Testis (tissue), 3 donors: ENCODE data around the gene SLC10A6. TPM values are rescaled to one million over a fixed set of nuclear protein-coding genes. Genes with fewer than 3 reads are reported as not detected.

ENCODE experiments used
- DNase-seq: peaks from one replicate; pipeline ENCODE4 v3.0.0-alpha.2; 2019
- H3K27ac ChIP-seq, 2 donors: fragments of 200-600 bp; sonication (generic); one replicate each; pipeline ENCODE4 v1.5.1; 2019
- H3K27me3 ChIP-seq: fragments of 200-600 bp; sonication (generic); one replicate; pipeline ENCODE4 v1.5.1; 2019
- H3K36me3 ChIP-seq: fragments of 200-600 bp; sonication (generic); one replicate; pipeline ENCODE4 v1.5.1; 2017; ENCODE audit warnings: low read depth; ENCODE audit errors: missing control alignments
- H3K4me1 ChIP-seq: fragments of 200-600 bp; sonication (generic); one replicate; pipeline ENCODE4 v1.5.1; 2019
- H3K4me3 ChIP-seq, 2 donors: fragments of 200-600 bp; sonication (generic); one replicate each; pipeline ENCODE4 v1.5.1; 2017 to 2019
- H3K9me3 ChIP-seq: fragments of 200-600 bp; sonication (generic); one replicate; pipeline ENCODE4 v1.5.1; 2017
- CTCF ChIP-seq, 3 experiments: fragments of 450-650 bp in 2 of 3; fragments of 200-600 bp in 1 of 3; sonication (generic) in 1 of 3; IDR thresholded peaks; one replicate each; pipeline ENCODE4 v1.5.1; 2016 to 2019; ENCODE audit warnings: antibody characterized with exemption in 3 of 3, mild to moderate bottlenecking in 2 of 3, moderate library complexity in 1 of 3
- POLR2A ChIP-seq: fragments of 450-650 bp; IDR thresholded peaks from one replicate; pipeline ENCODE4 v1.6.1; 2017; ENCODE audit warnings: antibody characterized with exemption, mild to moderate bottlenecking, moderate library complexity
- WGBS, 2 donors: methylation state at CpG; one replicate each; pipeline ENCODE4 v1.1.5; 2018; 5-methylcytosine and 5-hydroxymethylcytosine counted together
- intact Hi-C: fragments of 100-400 bp; cut with DNase I; formaldehyde crosslinking; loops from one replicate; pipeline ENCODE4 v1.15.1; 2023; ENCODE audit warnings: low total_unique reads
- polyA plus RNA-seq: library from polyadenylated mRNA; stranded (reverse); fragments of 350-450 nt; fragmentation: Illumina TruSeq; extraction: RNeasy Lipid Tissue Mini Kit (QIAGEN cat#74804); gene quantifications from one replicate; pipeline ENCODE4 v1.2.3, GENCODE V29; 2014; ENCODE audit warnings: low read depth, low replicate concordance; ENCODE audit not compliant: insufficient read depth
- total RNA-seq, 2 donors: library from RNA; depleted of rRNA; stranded (reverse); fragments of >200 nt; gene quantifications; one replicate each; pipeline ENCODE4 v1.2.3, GENCODE V29; 2016

The SLC10A6 gene
- total and polyA plus RNA-seq, 3 donors from 2014 or later: 1.5 to 6.9 (median 3.0) TPM

GRCh38 chr4:86870442-86871069 lies 21.4 kb upstream of the SLC10A6 start:
- 83 to 93% methylated on average over 9 of the region's 9 CpGs for WGBS, 2 donors
- DNase-seq: no peak
- no peak for TF ChIP-seq CTCF (IDR thresholded peaks at IDR 0.05)
- no peak for TF ChIP-seq POLR2A
- Histone ChIP-seq H3K4me3 (no peak overlapping the region), H3K27me3 (no peaks in the 10 kb centered on the region), H3K27ac (no peak overlapping the region), H3K36me3 (no peaks in the 10 kb centered on the region), H3K9me3 (no peaks in the 10 kb centered on the region), H3K4me1 (no peaks in the 10 kb centered on the region)
- intact Hi-C loops: no loop called here

- Histone ChIP-seq H3K27ac (no peak overlapping the region), H3K27me3 (no peaks in the 10 kb centered on the region), H3K4me3 (no peak overlapping the region), H3K36me3 (no peaks in the 10 kb centered on the region), H3K9me3 (no peaks in the 10 kb centered on the region), H3K4me1 (no peaks in the 10 kb centered on the region)
- intact Hi-C loops: no loop called here
- TF ChIP-seq POLR2A (no peak), CTCF (IDR thresholded peaks at IDR 0.05) (no peak)
- WGBS, 2 donors: 79 to 85% methylated on average over 8 of the region's 8 CpGs
- no peak for DNase-seq
Measured at GRCh38 chr4:86857341-86858052, 8.3 kb upstream of the SLC10A6 start.

GRCh38 chr4:86856896-86857295 lies 7.7 kb upstream of the SLC10A6 start:
- 65 to 91% methylated on average over 1 of the region's 1 CpG for WGBS, 2 donors
- no peak overlapping the region for H3K4me3 ChIP-seq
- no peaks in the 10 kb centered on the region for H3K4me1 ChIP-seq
- no peak overlapping the region for H3K27ac ChIP-seq
- H3K9me3 ChIP-seq: no peaks in the 10 kb centered on the region
- H3K36me3 ChIP-seq: no peaks in the 10 kb centered on the region
- TF ChIP-seq POLR2A: no peak
- no peak for TF ChIP-seq CTCF (IDR thresholded peaks at IDR 0.05)
- intact Hi-C loops: no loop called here
- no peaks in the 10 kb centered on the region for H3K27me3 ChIP-seq
- DNase-seq: no peak

DNA sequence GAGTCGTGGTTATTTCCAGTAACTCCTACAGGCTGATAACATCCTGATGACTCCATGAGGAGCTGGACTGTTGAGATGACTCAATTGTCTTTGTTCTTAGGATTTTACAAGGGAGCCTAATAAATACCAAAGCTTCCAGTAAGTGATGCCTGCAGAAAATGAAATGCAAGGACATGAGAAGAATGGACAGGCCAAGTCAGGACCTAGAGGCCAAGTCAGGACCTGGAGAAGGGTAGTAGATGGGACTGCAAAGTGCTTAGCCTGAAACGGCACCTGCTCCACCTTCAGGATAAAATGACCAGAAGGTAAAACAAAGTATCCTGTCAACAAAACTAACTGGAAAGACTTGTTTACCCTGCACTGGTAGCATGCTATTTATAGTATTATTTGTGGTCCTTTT lies 6.4 kb upstream of the SLC10A6 start:
- no peaks in the 10 kb centered on the region for H3K36me3 ChIP-seq
- TF ChIP-seq CTCF (IDR thresholded peaks at IDR 0.05) (no peak), POLR2A (no peak)
- H3K27ac ChIP-seq: no peak overlapping the region
- no peaks in the 10 kb centered on the region for H3K9me3 ChIP-seq
- WGBS, 2 donors: 71 to 73% methylated on average over 2 of the region's 2 CpGs
- H3K27me3 ChIP-seq: no peaks in the 10 kb centered on the region
- H3K4me3 ChIP-seq: no peak overlapping the region
- no peaks in the 10 kb centered on the region for H3K4me1 ChIP-seq
- no peak for DNase-seq
- intact Hi-C loops: no loop called here

- Histone ChIP-seq H3K4me1 (no peaks in the 10 kb centered on the region), H3K36me3 (no peaks in the 10 kb centered on the region), H3K9me3 (no peaks in the 10 kb centered on the region), H3K4me3 (no peak overlapping the region), H3K27ac (no peak overlapping the region), H3K27me3 (no peaks in the 10 kb centered on the region)
- no peak for DNase-seq
- no peak for TF ChIP-seq CTCF (IDR thresholded peaks at IDR 0.05)
- 73 to 85% methylated on average over 5 of the region's 5 CpGs for WGBS, 2 donors
- intact Hi-C loops: no loop called here
Measured at GRCh38 chr4:86853209-86853608, 4.0 kb upstream of the SLC10A6 start.
